ENCODE measurements around the gene KREMEN2. TPM values are rescaled to one million over a fixed set of nuclear protein-coding genes. Genes with fewer than 3 reads are reported as not detected.

KREMEN2 gene
- total and polyA plus RNA-seq, 9 of the 15 experiments (the other 6 are each of a cell fraction or from before 2014, with no cell fraction given) = 0.04 to 7.7 (median 1.5) TPM; not detected in 1

DNA sequence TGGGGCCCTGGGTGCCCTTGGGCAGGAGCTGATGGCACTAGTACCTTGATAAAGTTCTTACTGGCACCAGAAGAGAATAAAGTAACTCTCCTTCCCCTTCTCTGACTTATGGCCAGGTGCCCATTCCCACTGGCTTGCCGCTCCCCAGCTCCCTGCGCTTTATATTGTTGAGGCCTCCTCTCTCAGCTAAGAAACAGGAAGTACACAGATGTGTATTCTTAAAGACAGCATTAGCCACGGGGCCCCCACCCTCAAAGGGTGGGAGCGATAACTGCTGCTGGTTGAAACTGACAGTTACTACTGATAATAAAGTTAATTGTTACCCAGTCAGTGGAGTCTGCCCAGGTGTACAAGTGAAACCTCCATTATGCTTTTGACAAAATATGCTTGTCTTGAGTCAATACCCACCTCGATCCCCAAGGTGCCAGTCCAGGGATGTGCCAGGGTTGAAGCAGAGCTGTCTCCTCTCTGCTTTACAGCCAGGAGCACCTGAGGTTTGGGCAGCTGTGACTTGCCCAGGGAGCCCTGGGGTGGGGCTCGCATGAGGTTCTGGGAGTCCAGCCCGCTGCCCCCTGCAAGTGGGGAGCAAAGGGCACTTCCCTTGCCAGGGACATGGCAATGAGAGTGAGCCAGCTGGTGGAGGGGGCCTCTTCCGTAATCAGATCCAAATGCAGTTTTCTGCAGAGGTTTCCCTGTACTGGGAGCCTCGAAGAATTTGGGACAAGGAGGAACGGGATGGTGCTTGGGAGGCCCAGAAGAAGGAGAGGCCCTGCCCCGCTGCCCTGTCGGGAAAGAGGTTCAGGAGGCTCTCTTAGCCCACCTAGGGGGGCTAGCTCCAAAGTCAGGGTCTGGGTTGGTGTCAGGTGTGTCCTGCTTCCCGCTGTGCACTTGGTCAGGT is 43.2 kb downstream of the KREMEN2 start (continued):
- TF ChIP-seq CCAR2 (IDR thresholded peaks at IDR 0.05; ENCODE audit: low read depth, low read length) = no peak
- TF ChIP-seq, protein P1, sequence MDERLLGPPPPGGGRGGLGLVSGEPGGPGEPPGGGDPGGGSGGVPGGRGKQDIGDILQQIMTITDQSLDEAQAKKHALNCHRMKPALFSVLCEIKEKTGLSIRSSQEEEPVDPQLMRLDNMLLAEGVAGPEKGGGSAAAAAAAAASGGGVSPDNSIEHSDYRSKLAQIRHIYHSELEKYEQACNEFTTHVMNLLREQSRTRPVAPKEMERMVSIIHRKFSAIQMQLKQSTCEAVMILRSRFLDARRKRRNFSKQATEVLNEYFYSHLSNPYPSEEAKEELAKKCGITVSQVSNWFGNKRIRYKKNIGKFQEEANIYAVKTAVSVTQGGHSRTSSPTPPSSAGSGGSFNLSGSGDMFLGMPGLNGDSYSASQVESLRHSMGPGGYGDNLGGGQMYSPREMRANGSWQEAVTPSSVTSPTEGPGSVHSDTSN (CRISPR knock-in tag; IDR thresholded peaks at IDR 0.05; ENCODE audit: low read depth) = no peak
- TF ChIP-seq, protein P1 (tag; conservative IDR thresholded peaks at IDR 0.05; ENCODE audit: low read depth) = no peak; the same call in 1 of the 2 replicates
- TF ChIP-seq NR1H2 (CRISPR knock-in tag; IDR thresholded peaks at IDR 0.05) = no peak
- no peak for TF ChIP-seq SRSF9 (IDR thresholded peaks at IDR 0.05; ENCODE audit: borderline replicate concordance, low read depth, low read length)
- TF ChIP-seq POLR3G (IDR thresholded peaks at IDR 0.05; ENCODE audit: extremely low read depth, insufficient read length, insufficient replicate concordance) = no peak
- no peak for TF ChIP-seq SLC30A9 (CRISPR knock-in tag; IDR thresholded peaks at IDR 0.05)
- peak; percentile 52; the same call in 1 of the 2 replicates for TF ChIP-seq FOXM1 (IDR thresholded peaks at IDR 0.05; ENCODE audit: low read depth)
- no peak for TF ChIP-seq FOXM1 (CRISPR knock-in tag; IDR thresholded peaks at IDR 0.05; ENCODE audit: low read depth)
- TF ChIP-seq PCBP2 (IDR thresholded peaks at IDR 0.05; ENCODE audit: low read depth, low read length, poor library complexity, severe bottlenecking) = no peak
- no peak for TF ChIP-seq BRCA1 (IDR thresholded peaks at IDR 0.05)
- TF ChIP-seq BRCA1 (CRISPR knock-in tag; IDR thresholded peaks at IDR 0.05) = no peak
- TF ChIP-seq, protein P2, sequence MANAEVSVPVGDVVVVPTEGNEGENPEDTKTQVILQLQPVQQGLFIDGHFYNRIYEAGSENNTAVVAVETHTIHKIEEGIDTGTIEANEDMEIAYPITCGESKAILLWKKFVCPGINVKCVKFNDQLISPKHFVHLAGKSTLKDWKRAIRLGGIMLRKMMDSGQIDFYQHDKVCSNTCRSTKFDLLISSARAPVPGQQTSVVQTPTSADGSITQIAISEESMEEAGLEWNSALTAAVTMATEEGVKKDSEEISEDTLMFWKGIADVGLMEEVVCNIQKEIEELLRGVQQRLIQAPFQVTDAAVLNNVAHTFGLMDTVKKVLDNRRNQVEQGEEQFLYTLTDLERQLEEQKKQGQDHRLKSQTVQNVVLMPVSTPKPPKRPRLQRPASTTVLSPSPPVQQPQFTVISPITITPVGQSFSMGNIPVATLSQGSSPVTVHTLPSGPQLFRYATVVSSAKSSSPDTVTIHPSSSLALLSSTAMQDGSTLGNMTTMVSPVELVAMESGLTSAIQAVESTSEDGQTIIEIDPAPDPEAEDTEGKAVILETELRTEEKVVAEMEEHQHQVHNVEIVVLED (CRISPR knock-in tag; IDR thresholded peaks at IDR 0.05) = no peak
- 0 out of 2 replicates have a peak, but pooled peaks have one; percentile 25 for TF ChIP-seq CBFA2T2 (conservative IDR thresholded peaks at IDR 0.05)
- no peak for TF ChIP-seq FOXA1 (IDR thresholded peaks at IDR 0.05; ENCODE audit: borderline replicate concordance)
- no peak for TF ChIP-seq ZNF146 (CRISPR knock-in tag; IDR thresholded peaks at IDR 0.05; ENCODE audit: unreplicated experiment)
- TF ChIP-seq SMAD2 (IDR thresholded peaks at IDR 0.05; ENCODE audit: low read depth, low read length) = no peak
- TF ChIP-seq, protein P3, sequence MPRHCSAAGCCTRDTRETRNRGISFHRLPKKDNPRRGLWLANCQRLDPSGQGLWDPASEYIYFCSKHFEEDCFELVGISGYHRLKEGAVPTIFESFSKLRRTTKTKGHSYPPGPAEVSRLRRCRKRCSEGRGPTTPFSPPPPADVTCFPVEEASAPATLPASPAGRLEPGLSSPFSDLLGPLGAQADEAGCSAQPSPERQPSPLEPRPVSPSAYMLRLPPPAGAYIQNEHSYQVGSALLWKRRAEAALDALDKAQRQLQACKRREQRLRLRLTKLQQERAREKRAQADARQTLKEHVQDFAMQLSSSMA (CRISPR knock-in tag; IDR thresholded peaks at IDR 0.05) = no peak
- no peak for TF ChIP-seq NFE2 (IDR thresholded peaks at IDR 0.05; ENCODE audit: low read depth)
- TF ChIP-seq POLR2G (IDR thresholded peaks at IDR 0.05; ENCODE audit: low read depth, low read length) = peak; percentile 35; the same call in 1 of the 2 replicates
- TF ChIP-seq HCFC1 (IDR thresholded peaks at IDR 0.05; ENCODE audit: low read depth, low read length) = no peak
- TF ChIP-seq, protein P4, sequence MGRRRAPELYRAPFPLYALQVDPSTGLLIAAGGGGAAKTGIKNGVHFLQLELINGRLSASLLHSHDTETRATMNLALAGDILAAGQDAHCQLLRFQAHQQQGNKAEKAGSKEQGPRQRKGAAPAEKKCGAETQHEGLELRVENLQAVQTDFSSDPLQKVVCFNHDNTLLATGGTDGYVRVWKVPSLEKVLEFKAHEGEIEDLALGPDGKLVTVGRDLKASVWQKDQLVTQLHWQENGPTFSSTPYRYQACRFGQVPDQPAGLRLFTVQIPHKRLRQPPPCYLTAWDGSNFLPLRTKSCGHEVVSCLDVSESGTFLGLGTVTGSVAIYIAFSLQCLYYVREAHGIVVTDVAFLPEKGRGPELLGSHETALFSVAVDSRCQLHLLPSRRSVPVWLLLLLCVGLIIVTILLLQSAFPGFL (CRISPR knock-in tag; IDR thresholded peaks at IDR 0.05) = no peak
- TF ChIP-seq MCM7 (IDR thresholded peaks at IDR 0.05) = no peak

All from K562 (cell line).